Fibroblast of peridontal ligament (primary cell): Measurements from ENCODE around the gene FSCB.
"Not testable (repeated sequence)": the region's sequence is repeated elsewhere in the genome, so short reads cannot be mapped to it uniquely, and the experiment has no call there.

ENCODE experiments used
- DNase-seq: peaks from one replicate; pipeline ENCODE4 v3.0.0-alpha.2; 2010; ENCODE audit errors: extremely low read depth

The FSCB gene, protein sequence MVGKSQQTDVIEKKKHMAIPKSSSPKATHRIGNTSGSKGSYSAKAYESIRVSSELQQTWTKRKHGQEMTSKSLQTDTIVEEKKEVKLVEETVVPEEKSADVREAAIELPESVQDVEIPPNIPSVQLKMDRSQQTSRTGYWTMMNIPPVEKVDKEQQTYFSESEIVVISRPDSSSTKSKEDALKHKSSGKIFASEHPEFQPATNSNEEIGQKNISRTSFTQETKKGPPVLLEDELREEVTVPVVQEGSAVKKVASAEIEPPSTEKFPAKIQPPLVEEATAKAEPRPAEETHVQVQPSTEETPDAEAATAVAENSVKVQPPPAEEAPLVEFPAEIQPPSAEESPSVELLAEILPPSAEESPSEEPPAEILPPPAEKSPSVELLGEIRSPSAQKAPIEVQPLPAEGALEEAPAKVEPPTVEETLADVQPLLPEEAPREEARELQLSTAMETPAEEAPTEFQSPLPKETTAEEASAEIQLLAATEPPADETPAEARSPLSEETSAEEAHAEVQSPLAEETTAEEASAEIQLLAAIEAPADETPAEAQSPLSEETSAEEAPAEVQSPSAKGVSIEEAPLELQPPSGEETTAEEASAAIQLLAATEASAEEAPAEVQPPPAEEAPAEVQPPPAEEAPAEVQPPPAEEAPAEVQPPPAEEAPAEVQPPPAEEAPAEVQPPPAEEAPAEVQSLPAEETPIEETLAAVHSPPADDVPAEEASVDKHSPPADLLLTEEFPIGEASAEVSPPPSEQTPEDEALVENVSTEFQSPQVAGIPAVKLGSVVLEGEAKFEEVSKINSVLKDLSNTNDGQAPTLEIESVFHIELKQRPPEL

GRCh38 chr14:44507183-44507582, at the start of gene FSCB:
FSCB (minus strand) TSS chr14:44507283; CDS start chr14:44506987, 296 bp downstream.
- DNase-seq = no peak

GRCh38 chr14:44531658-44532057, 24.6 kb upstream of the FSCB start:
- no peak for DNase-seq

DNA sequence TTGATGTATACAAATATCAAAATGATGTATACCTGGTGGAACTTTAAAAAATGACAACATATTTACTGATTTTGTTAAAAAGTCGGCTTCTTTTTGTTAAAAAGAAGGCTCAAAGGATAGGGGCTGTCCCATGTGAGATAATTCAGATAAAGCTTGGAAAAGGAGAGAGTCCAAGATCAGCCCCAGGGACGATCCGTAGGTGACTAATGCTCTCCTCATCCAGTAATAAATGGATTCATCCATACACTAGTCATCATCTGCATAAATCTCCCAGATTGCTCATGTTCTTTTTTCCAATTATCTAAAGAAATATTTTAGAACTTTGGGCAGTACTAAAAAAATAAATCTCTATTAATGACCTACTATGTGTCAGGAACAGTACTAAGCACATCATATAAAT, 23.4 kb upstream of the FSCB start:
- DNase-seq = no peak

DNA sequence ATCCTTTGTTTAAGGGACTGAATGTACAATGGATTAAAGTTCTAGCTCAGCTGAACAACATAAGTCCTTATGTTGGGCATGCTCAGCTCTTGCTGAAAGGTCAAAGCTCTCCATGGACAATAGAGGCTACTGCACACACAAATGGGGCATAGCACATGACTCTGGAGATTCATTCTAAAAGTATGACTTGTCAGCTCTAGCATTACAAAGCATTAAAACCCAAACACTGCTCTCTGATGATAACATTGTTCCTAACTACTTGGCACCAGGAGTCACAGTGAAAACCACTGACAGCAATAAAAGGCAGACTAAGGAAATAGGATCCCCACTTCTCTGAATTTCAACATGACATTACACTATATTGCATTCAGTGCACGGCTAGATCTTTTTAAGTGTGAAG, 21.9 kb upstream of the FSCB start:
- DNase-seq = peak; percentile 64

- DNase-seq = no peak
Measured at GRCh38 chr14:44528180-44528579, 21.1 kb upstream of the FSCB start.

- no peak for DNase-seq
Measured at GRCh38 chr14:44525237-44525636, 18.2 kb upstream of the FSCB start.

GRCh38 chr14:44515668-44516067, 8.6 kb upstream of the FSCB start:
- DNase-seq = not testable (repeated sequence)

- DNase-seq = no peak
Measured at GRCh38 chr14:44508834-44509233, 1.8 kb upstream of the FSCB start.

- no peak for DNase-seq
Measured at GRCh38 chr14:44505588-44505987, 1.5 kb downstream of the FSCB start.

DNA sequence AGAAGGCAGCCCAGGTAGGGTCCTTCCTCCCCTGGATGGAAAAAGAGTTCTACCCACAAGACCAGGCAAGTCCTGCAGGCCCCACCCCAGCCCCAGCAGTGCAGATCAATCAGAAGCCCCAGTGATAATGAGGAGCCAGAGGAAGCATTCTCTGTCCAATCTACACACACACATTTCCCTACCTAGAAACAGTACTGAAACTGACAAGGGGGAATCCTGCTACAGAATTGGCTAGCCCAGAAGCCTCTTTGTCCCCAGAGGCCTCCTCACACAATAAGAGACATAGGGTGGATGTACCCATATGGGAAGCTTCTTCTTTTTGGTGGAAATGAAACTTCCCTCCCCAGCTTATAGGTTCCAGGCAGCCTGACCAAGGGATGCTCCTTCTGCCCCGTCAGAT, 9.9 kb downstream of the FSCB start:
- no peak for DNase-seq

DNA sequence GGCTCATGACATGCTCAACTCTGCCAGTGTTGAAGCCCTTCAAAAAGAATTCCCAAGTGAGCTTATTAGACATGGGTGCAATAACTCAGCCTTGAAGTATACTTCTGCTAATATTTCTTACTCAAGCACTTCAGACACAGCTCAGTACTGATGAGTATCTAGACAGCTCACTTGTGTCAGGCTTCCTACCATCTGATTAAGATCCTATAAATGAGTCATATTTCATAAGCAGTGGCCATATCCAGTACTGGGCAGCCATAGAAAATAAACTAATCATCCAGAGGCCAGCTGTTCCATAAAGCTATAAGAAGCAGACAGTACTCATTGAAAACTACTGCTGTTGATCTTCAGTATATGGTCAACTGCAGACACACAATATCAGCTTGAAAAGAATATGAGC, 12.9 kb downstream of the FSCB start:
- no peak for DNase-seq

DNA sequence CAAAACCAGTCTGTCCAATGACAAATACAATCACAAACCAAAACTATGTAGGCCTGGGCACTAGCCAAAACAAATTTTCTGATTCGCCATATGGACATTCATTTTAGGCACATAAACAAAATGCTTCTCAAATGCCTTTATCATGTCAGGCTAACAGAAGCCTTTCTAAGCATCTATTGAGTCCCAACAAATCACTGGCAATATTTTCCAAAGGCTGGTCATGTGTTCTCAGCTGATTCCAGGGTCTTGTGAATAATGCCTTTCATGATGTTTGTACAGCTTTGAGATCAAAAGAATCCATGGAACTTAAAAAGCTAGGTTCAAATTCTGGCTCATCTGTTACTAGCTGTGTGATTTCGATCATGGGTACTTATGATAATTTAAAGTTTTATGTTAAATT, 16.1 kb downstream of the FSCB start:
- peak; percentile 1 for DNase-seq

DNA sequence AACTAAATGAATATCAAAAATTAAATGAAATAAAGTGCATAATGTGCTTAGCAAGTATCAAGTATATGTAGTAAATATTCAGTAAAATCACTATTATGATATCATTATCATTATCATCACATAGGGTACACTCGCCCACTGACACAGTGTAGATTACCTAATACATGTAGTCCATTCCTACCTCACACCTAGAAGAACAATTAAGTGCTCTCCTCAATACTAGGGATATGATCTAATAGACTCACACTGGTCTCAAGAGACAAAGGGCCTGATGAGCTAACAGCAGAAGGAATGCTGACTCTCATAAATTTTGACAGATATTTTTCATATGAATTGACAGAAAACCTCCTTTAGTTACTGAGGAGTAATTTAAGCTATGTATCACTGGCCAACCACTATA, 29.1 kb downstream of the FSCB start:
- no peak for DNase-seq

DNA sequence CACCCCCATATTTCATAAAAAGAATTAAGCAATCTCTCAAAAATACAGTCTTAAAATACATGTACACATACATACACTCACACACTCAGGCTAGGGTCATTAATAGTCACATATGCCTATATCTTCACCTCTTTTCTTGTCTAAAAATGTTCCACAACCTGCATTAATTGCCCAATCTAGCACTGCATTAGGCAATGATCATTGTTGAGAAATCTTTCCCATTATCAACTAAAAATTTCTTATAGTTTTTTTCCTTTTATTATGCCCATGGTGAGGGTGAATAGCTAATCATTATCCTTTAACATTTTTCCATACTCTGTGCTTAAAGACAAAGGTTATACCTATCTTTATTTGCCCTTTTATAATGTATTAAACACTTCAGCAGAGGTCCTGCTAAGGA, 38.3 kb downstream of the FSCB start:
- DNase-seq = no peak

GRCh38 chr14:44463356-44464004, 43.6 kb downstream of the FSCB start:
- no peak for DNase-seq

GRCh38 chr14:44462381-44462780, 44.7 kb downstream of the FSCB start:
- DNase-seq = no peak

GRCh38 chr14:44461811-44462210, 45.3 kb downstream of the FSCB start:
- DNase-seq = no peak
